ENCODE data around the gene TMEFF2. TPM values are rescaled to one million over a fixed set of nuclear protein-coding genes. Genes with fewer than 3 reads are reported as not detected.

TMEFF2 gene
- total RNA-seq, 8 experiments from 2014 or later, result 0.35 to 15.8 (median 11.9) TPM

GRCh38 chr2:191942739-191943103 is 252.0 kb downstream of the TMEFF2 start:
- WGBS, 10 experiments, result 33 to 92% (median 80%) methylated on average over 1 to 2 of the region's 2 CpGs; no CpG with 5 or more reads in 2 of the 10 experiments
- H3K4me1 ChIP-seq (replicated peaks in 1 of 2), result peaks cover 16 to 23% of the 10 kb centered on the region in 2 donors
- no peak overlapping the region for H3K4me3 ChIP-seq
- ATAC-seq (replicated peaks in 6 of 8), result no peak
- in situ Hi-C loops (cut with MboI; ENCODE audit: low pct_unique_long_range_greater_than_20kb in 2 of 9, low sequenced_read_pairs in 9 of 9, unreplicated experiment in 9 of 9), result no loop called here
- no peak overlapping the region for H3K27ac ChIP-seq

GRCh38 chr2:191942090-191942738 is 252.5 kb downstream of the TMEFF2 start:
- H3K4me3 ChIP-seq, result no peak overlapping the region
- H3K27ac ChIP-seq, result no peak overlapping the region
- peaks cover 16 to 23% of the 10 kb centered on the region in 2 donors for H3K4me1 ChIP-seq (replicated peaks in 1 of 2)
- WGBS, 10 experiments, result 20 to 100% (median 59%) methylated on average over 1 to 3 of the region's 3 CpGs; no CpG with 5 or more reads in 1 of the 10 experiments
- in situ Hi-C loops (cut with MboI; ENCODE audit: low pct_unique_long_range_greater_than_20kb in 2 of 9, low sequenced_read_pairs in 9 of 9, unreplicated experiment in 9 of 9), result no loop called here
- peak; percentile 25 to 90 (median 78) for ATAC-seq (replicated peaks in 6 of 8)

- H3K4me1 ChIP-seq (replicated peaks in 1 of 2), result peaks cover 16 to 23% of the 10 kb centered on the region in 2 donors
- H3K27ac ChIP-seq, result no peak overlapping the region
- in situ Hi-C loops (cut with MboI; ENCODE audit: low pct_unique_long_range_greater_than_20kb in 2 of 9, low sequenced_read_pairs in 9 of 9, unreplicated experiment in 9 of 9), result no loop called here
- ATAC-seq (replicated peaks in 6 of 8), result no peak
- 40 to 89% (median 77%) methylated on average over 1 to 3 of the region's 3 CpGs; no CpG with 5 or more reads in 2 of the 10 experiments for WGBS, 10 experiments
- H3K4me3 ChIP-seq, result no peak overlapping the region
Observed at GRCh38 chr2:191941376-191941929, 253.3 kb downstream of the TMEFF2 start.

GRCh38 chr2:191938779-191939178 is 256.0 kb downstream of the TMEFF2 start:
- 43 to 100% (median 80%) methylated on average over 1 of the region's 1 CpG; no CpG with 5 or more reads in 3 of the 10 experiments for WGBS, 10 experiments
- no peak for ATAC-seq (replicated peaks in 6 of 8)
- in situ Hi-C loops (cut with MboI; ENCODE audit: low pct_unique_long_range_greater_than_20kb in 2 of 9, low sequenced_read_pairs in 9 of 9, unreplicated experiment in 9 of 9), result no loop called here
- Histone ChIP-seq H3K4me1 (replicated peaks in 1 of 2) (peaks cover 16 to 23% of the 10 kb centered on the region in 2 donors), H3K27ac (no peak overlapping the region), H3K4me3 (no peak overlapping the region)

- WGBS, 10 experiments, result 90 to 100% (median 100%) methylated on average over 1 to 2 of the region's 2 CpGs; no CpG with 5 or more reads in 2 of the 10 experiments
- Histone ChIP-seq H3K4me1 (replicated peaks in 1 of 2) (peaks cover 9 to 16% of the 10 kb centered on the region in 2 donors), H3K4me3 (no peak overlapping the region), H3K27ac (no peak overlapping the region)
- ATAC-seq (replicated peaks in 6 of 8), result no peak
- in situ Hi-C loops (cut with MboI; ENCODE audit: low pct_unique_long_range_greater_than_20kb in 2 of 9, low sequenced_read_pairs in 9 of 9, unreplicated experiment in 9 of 9), result no loop called here
Observed at GRCh38 chr2:191936882-191937405, 257.8 kb downstream of the TMEFF2 start.

GRCh38 chr2:191935247-191935646 is 259.5 kb downstream of the TMEFF2 start:
- no peak overlapping the region for H3K27ac ChIP-seq
- H3K4me3 ChIP-seq, result no peak overlapping the region
- in situ Hi-C loops (cut with MboI; ENCODE audit: low pct_unique_long_range_greater_than_20kb in 2 of 9, low sequenced_read_pairs in 9 of 9, unreplicated experiment in 9 of 9), result no loop called here
- peaks cover 2 to 9% of the 10 kb centered on the region in 2 donors for H3K4me1 ChIP-seq (replicated peaks in 1 of 2)
- WGBS, 10 experiments, result 41 to 100% (median 74%) methylated on average over 1 to 3 of the region's 3 CpGs
- peak in 4 of 8 experiments; percentile 16 to 54 (median 42) for ATAC-seq (replicated peaks in 6 of 8)

GRCh38 chr2:191933307-191934105 is 261.2 kb downstream of the TMEFF2 start:
- H3K4me3 ChIP-seq, result no peak overlapping the region
- peak in 1 of 8 experiments; percentile 40 for ATAC-seq (replicated peaks in 6 of 8)
- no peak overlapping the region for H3K27ac ChIP-seq
- in situ Hi-C loops (cut with MboI; ENCODE audit: low pct_unique_long_range_greater_than_20kb in 2 of 9, low sequenced_read_pairs in 9 of 9, unreplicated experiment in 9 of 9), result no loop called here
- WGBS, 10 experiments, result 47 to 90% (median 78%) methylated on average over 1 to 2 of the region's 2 CpGs; no CpG with 5 or more reads in 3 of the 10 experiments
- H3K4me1 ChIP-seq (replicated peaks in 1 of 2), result peaks cover 0 to 7% of the 10 kb centered on the region in 2 donors

- no peak overlapping the region for H3K4me3 ChIP-seq
- in situ Hi-C loops (cut with MboI; ENCODE audit: low pct_unique_long_range_greater_than_20kb in 2 of 9, low sequenced_read_pairs in 9 of 9, unreplicated experiment in 9 of 9), result no loop called here
- ATAC-seq (replicated peaks in 6 of 8), result no peak
- 0 to 100% (median 79%) methylated on average over 1 of the region's 1 CpG; no CpG with 5 or more reads in 4 of the 10 experiments for WGBS, 10 experiments
- H3K27ac ChIP-seq, result no peak overlapping the region
- H3K4me1 ChIP-seq (replicated peaks in 1 of 2), result no peaks in the 10 kb centered on the region
Observed at GRCh38 chr2:191932286-191932685, 262.4 kb downstream of the TMEFF2 start.

- H3K4me1 ChIP-seq (replicated peaks in 1 of 2), result no peaks in the 10 kb centered on the region
- in situ Hi-C loops (cut with MboI; ENCODE audit: low pct_unique_long_range_greater_than_20kb in 2 of 9, low sequenced_read_pairs in 9 of 9, unreplicated experiment in 9 of 9), result no loop called here
- ATAC-seq (replicated peaks in 6 of 8), result no peak
- no peak overlapping the region for H3K27ac ChIP-seq
- H3K4me3 ChIP-seq, result no peak overlapping the region
- 60 to 100% (median 85%) methylated on average over 1 of the region's 1 CpG; no CpG with 5 or more reads in 4 of the 10 experiments for WGBS, 10 experiments
Observed at GRCh38 chr2:191931329-191931728, 263.4 kb downstream of the TMEFF2 start.

- in situ Hi-C loops (cut with MboI; ENCODE audit: low pct_unique_long_range_greater_than_20kb in 2 of 9, low sequenced_read_pairs in 9 of 9, unreplicated experiment in 9 of 9), result no loop called here
- no peak for ATAC-seq (replicated peaks in 6 of 8)
- H3K27ac ChIP-seq, result no peak overlapping the region
- no peaks in the 10 kb centered on the region for H3K4me1 ChIP-seq (replicated peaks in 1 of 2)
- WGBS, 10 experiments, result 40 to 89% (median 81%) methylated on average over 1 to 3 of the region's 3 CpGs; no CpG with 5 or more reads in 1 of the 10 experiments
- H3K4me3 ChIP-seq, result no peak overlapping the region
Observed at GRCh38 chr2:191930205-191930604, 264.5 kb downstream of the TMEFF2 start.

- no peak overlapping the region for H3K27ac ChIP-seq
- ATAC-seq (replicated peaks in 6 of 8), result no peak
- in situ Hi-C loops (cut with MboI; ENCODE audit: low pct_unique_long_range_greater_than_20kb in 2 of 9, low sequenced_read_pairs in 9 of 9, unreplicated experiment in 9 of 9), result no loop called here
- WGBS, 10 experiments, result 60 to 100% (median 81%) methylated on average over 1 to 4 of the region's 4 CpGs
- no peak overlapping the region for H3K4me3 ChIP-seq
- no peaks in the 10 kb centered on the region for H3K4me1 ChIP-seq (replicated peaks in 1 of 2)
Observed at GRCh38 chr2:191929288-191929687, 265.4 kb downstream of the TMEFF2 start.

- H3K4me3 ChIP-seq, result no peak overlapping the region
- peaks cover 2 to 6% of the 10 kb centered on the region in 2 donors for H3K4me1 ChIP-seq (replicated peaks in 1 of 2)
- peak in 2 of 8 experiments; percentile 67 to 69 for ATAC-seq (replicated peaks in 6 of 8)
- in situ Hi-C loops (cut with MboI; ENCODE audit: low pct_unique_long_range_greater_than_20kb in 2 of 9, low sequenced_read_pairs in 9 of 9, unreplicated experiment in 9 of 9), result no loop called here
- H3K27ac ChIP-seq, result no peak overlapping the region
- WGBS, 10 experiments, result 6 to 80% (median 44%) methylated on average over 1 to 3 of the region's 3 CpGs
Observed at GRCh38 chr2:191927991-191928390, 266.7 kb downstream of the TMEFF2 start.

Data from motor neuron (in vitro differentiated cells).